Activated CD8-positive, alpha-beta memory T cell treated with anti-CD3 and anti-CD28 coated beads, Interleukin-2, amount 50 U/mL, for 1 hour (primary cell): ENCODE data around the gene ARHGAP12.
"Not testable (repeated sequence)": the region's sequence is repeated elsewhere in the genome, so short reads cannot be mapped to it uniquely, and the experiment has no call there.

Experiments
- DNase-seq: peaks from one replicate; pipeline ENCODE4 v3.0.0-alpha.2; 2020; ENCODE audit errors: extremely low read depth

ARHGAP12 gene

GRCh38 chr10:31928549-31929260 is at the start of gene ARHGAP12:
Gene ARHGAP12 (minus strand): TSS chr10:31928831. CDS start chr10:31908855, 19,976 bp downstream.
- DNase-seq: no peak

- DNase-seq: no peak
Measured at GRCh38 chr10:31978156-31978483, 49.5 kb upstream of the ARHGAP12 start.

- no peak for DNase-seq
Measured at GRCh38 chr10:31977440-31978155, 49.0 kb upstream of the ARHGAP12 start.

GRCh38 chr10:31975157-31975765 is 46.6 kb upstream of the ARHGAP12 start:
- no peak for DNase-seq

- no peak for DNase-seq
Measured at GRCh38 chr10:31974434-31975124, 45.9 kb upstream of the ARHGAP12 start.

- DNase-seq: no peak
Measured at GRCh38 chr10:31972519-31973041, 43.9 kb upstream of the ARHGAP12 start.

- not testable (repeated sequence) for DNase-seq
Measured at GRCh38 chr10:31969847-31970246, 41.2 kb upstream of the ARHGAP12 start.

GRCh38 chr10:31963589-31963980 is 35.0 kb upstream of the ARHGAP12 start:
- no peak for DNase-seq

GRCh38 chr10:31962826-31963588 is 34.4 kb upstream of the ARHGAP12 start:
- no peak for DNase-seq

GRCh38 chr10:31961277-31962074 is 32.8 kb upstream of the ARHGAP12 start:
- DNase-seq: no peak

- no peak for DNase-seq
Measured at GRCh38 chr10:31959461-31960173, 31.0 kb upstream of the ARHGAP12 start.

- DNase-seq: no peak
Measured at GRCh38 chr10:31958856-31959255, 30.2 kb upstream of the ARHGAP12 start.

GRCh38 chr10:31956200-31956946 is 27.7 kb upstream of the ARHGAP12 start:
- no peak for DNase-seq

GRCh38 chr10:31954410-31955191 is 26.0 kb upstream of the ARHGAP12 start:
- no peak for DNase-seq

- DNase-seq: no peak
Measured at GRCh38 chr10:31953480-31953879, 24.8 kb upstream of the ARHGAP12 start.

GRCh38 chr10:31953080-31953479 is 24.4 kb upstream of the ARHGAP12 start:
- DNase-seq: no peak

- no peak for DNase-seq
Measured at GRCh38 chr10:31952066-31952465, 23.4 kb upstream of the ARHGAP12 start.

- DNase-seq: no peak
Measured at GRCh38 chr10:31949266-31949665, 20.6 kb upstream of the ARHGAP12 start.
